HCT116 (cell line): ENCODE measurements around the gene DSTYK. TPM values are rescaled to one million over a fixed set of nuclear protein-coding genes. Genes with fewer than 3 reads are reported as not detected.

ENCODE experiments used
- ATAC-seq: fragments of 200-7000 bp; cut with Tn5 transposase; 2 replicates; pipeline ENCODE4 v1.9.1; 2020; ENCODE audit warnings: mild to moderate bottlenecking, moderate library complexity
- BruUV-seq: library from RNA; stranded (reverse); fragments of 400-500 nt; replicated peaks from 2 replicates; lab custom pipeline; 2021; lab: Mats Ljungman, UMichigan
- CTCF ChIA-PET: fragments of 300-600 bp; sonication (Branson Sonifier 250); formaldehyde crosslinking; loops from one replicate; lab custom pipeline; 2021; ENCODE audit warnings: antibody characterized with exemption; lab: Charles Lee
- POLR2A ChIA-PET: fragments of 300-600, 350-600 bp; sonication (Branson Sonifier 250); formaldehyde crosslinking; loops from one replicate; lab custom pipeline; 2021; ENCODE audit warnings: antibody characterized with exemption; lab: Charles Lee
- RAD21 ChIA-PET, 2 experiments: fragments of 300-600 bp; sonication (Branson Sonifier 250); formaldehyde crosslinking; loops; one replicate each; lab custom pipeline; 2023; ENCODE audit warnings: low total read pairs in 2 of 2; ENCODE audit not compliant: uncharacterized antibody in 2 of 2, unreplicated experiment in 2 of 2, low non-redundant PET in 1 of 2; lab: Charles Lee
- DNase-seq: peaks from one replicate; pipeline ENCODE4 v3.0.0-alpha.2; 2010; ENCODE audit warnings: low read depth, low spot score
- H2AFZ ChIP-seq: fragments of 200-600 bp; shearing (Covaris generic), sonication (generic); 2 replicates; pipeline ENCODE4 v1.6.1; 2017; ENCODE audit warnings: low read depth, mixed run types, mixed read lengths, antibody characterized with exemption, low read length; ENCODE audit not compliant: poor library complexity, severe bottlenecking
- H3K27ac ChIP-seq: 2 replicates; pipeline ENCODE4 v1.5.1; 2012; ENCODE audit warnings: low read depth, low read length
- H3K27me3 ChIP-seq: fragments of 200-600 bp; sonication (generic); 2 replicates; pipeline ENCODE4 v1.6.1; 2016; ENCODE audit warnings: mixed run types, low read length, mixed read lengths; ENCODE audit not compliant: insufficient read depth
- H3K36me3 ChIP-seq, 2 experiments: fragments of 200-500 bp in 1 of 2; fragments of 200-600 bp in 1 of 2; sonication (Bioruptor generic) in 1 of 2; sonication (generic) in 1 of 2; 2 replicates each; pipeline versions ENCODE4 v1.5.1 to v1.6.1; 2014 to 2016; ENCODE audit warnings: low read length in 2 of 2, inconsistent platforms in 1 of 2, mixed read lengths in 1 of 2, mixed run types in 1 of 2; ENCODE audit not compliant: insufficient read depth in 2 of 2, control insufficient read depth in 1 of 2
- H3K4me1 ChIP-seq, 2 experiments: fragments of 200-600 bp in 1 of 2; sonication (generic) in 1 of 2; 2 replicates each; pipeline versions ENCODE4 v1.5.1 to v1.6.1; 2012 to 2017; ENCODE audit warnings: low read length in 2 of 2, inconsistent platforms in 1 of 2, mild to moderate bottlenecking in 1 of 2, mixed read lengths in 1 of 2, mixed run types in 1 of 2, moderate library complexity in 1 of 2; ENCODE audit not compliant: insufficient read depth in 2 of 2, control insufficient read depth in 1 of 2
- H3K4me2 ChIP-seq: fragments of 200-600 bp; sonication (generic); 2 replicates; pipeline ENCODE4 v1.6.1; 2017; ENCODE audit warnings: mixed run types, low read length, mixed read lengths
- H3K4me3 ChIP-seq, 2 experiments: fragments of 200-600 bp in 1 of 2; sonication (generic) in 1 of 2; replicated peaks in 1 of 2; 2 replicates each; pipeline ENCODE4 v1.5.1; 2011 to 2016; ENCODE audit warnings: low read length in 2 of 2, control low read depth in 1 of 2, low read depth in 1 of 2, mild to moderate bottlenecking in 1 of 2, mixed read lengths in 1 of 2, mixed run types in 1 of 2
- H3K79me2 ChIP-seq: fragments of 200-600 bp; sonication (generic); 2 replicates; pipeline ENCODE4 v1.6.1; 2017; ENCODE audit warnings: mild to moderate bottlenecking, mixed run types, low read length, moderate library complexity, mixed read lengths; ENCODE audit not compliant: insufficient read depth
- H3K9ac ChIP-seq: fragments of 200-600 bp; sonication (generic); 2 replicates; pipeline ENCODE4 v1.6.1; 2016; ENCODE audit warnings: low read length, mixed read lengths
- H3K9me2 ChIP-seq: fragments of 200-600 bp; sonication (generic), shearing (Covaris generic); 2 replicates; pipeline ENCODE4 v1.6.1; 2017; ENCODE audit warnings: mixed run types, mild to moderate bottlenecking, moderate library complexity; ENCODE audit not compliant: insufficient read depth
- H3K9me3 ChIP-seq, 2 experiments: fragments of 200-500 bp in 1 of 2; fragments of 200-600 bp in 1 of 2; sonication (Bioruptor generic) in 1 of 2; sonication (generic) in 1 of 2; 2 replicates each; pipeline ENCODE4 v1.6.1; 2014 to 2017; ENCODE audit warnings: low read length in 2 of 2, mixed read lengths in 2 of 2, inconsistent platforms in 1 of 2, low read depth in 1 of 2, mild to moderate bottlenecking in 1 of 2, mixed run types in 1 of 2, moderate library complexity in 1 of 2; ENCODE audit not compliant: control insufficient read depth in 1 of 2, insufficient read depth in 1 of 2
- H4K20me1 ChIP-seq: fragments of 200-600 bp; sonication (generic), shearing (Covaris generic); 2 replicates; pipeline ENCODE4 v1.6.1; 2017; ENCODE audit warnings: mixed run types, mild to moderate bottlenecking, moderate library complexity; ENCODE audit not compliant: insufficient read depth
- CBX3 ChIP-seq: IDR thresholded peaks from 2 replicates; pipeline ENCODE4 v1.6.1; 2012; ENCODE audit warnings: low read depth
- CEBPB ChIP-seq: IDR thresholded peaks from 2 replicates; pipeline ENCODE4 v1.6.1; 2012; ENCODE audit warnings: low read depth
- CTCF ChIP-seq, 3 experiments: fragments of 200-600 bp in 1 of 3; sonication (generic) in 1 of 3; IDR thresholded peaks in 2 of 3; conservative IDR thresholded peaks in 1 of 3; 2 replicates each; pipeline ENCODE4 v1.5.1; 2012 to 2017; ENCODE audit warnings: low read depth in 2 of 3, low read length in 2 of 3, antibody characterized with exemption in 1 of 3, borderline replicate concordance in 1 of 3, control low read depth in 1 of 3, mild to moderate bottlenecking in 1 of 3, mixed read lengths in 1 of 3, mixed run types in 1 of 3, moderate library complexity in 1 of 3; ENCODE audit not compliant: insufficient read depth in 1 of 3
- EGR1 ChIP-seq: IDR thresholded peaks from 2 replicates; pipeline ENCODE4 v1.6.1; 2012; ENCODE audit warnings: low read depth
- FOSL1 ChIP-seq: IDR thresholded peaks from 2 replicates; pipeline ENCODE4 v1.6.1; 2012; ENCODE audit warnings: low read depth
- MAX ChIP-seq: IDR thresholded peaks from 2 replicates; pipeline ENCODE4 v1.6.1; 2012
- POLR2A ChIP-seq: IDR thresholded peaks from 2 replicates; pipeline ENCODE4 v1.7.0; 2011; ENCODE audit warnings: borderline replicate concordance; ENCODE audit not compliant: insufficient read depth, insufficient read length; ENCODE audit errors: extremely low read depth
- POLR2AphosphoS5 ChIP-seq: IDR thresholded peaks from 2 replicates; pipeline ENCODE4 v1.6.1; 2011; ENCODE audit warnings: mild to moderate bottlenecking, low read depth, low read length, moderate library complexity
- RAD21 ChIP-seq: IDR thresholded peaks from 2 replicates; pipeline ENCODE4 v1.6.1; 2012; ENCODE audit warnings: low read depth, mild to moderate bottlenecking
- REST ChIP-seq: IDR thresholded peaks from 2 replicates; pipeline ENCODE4 v1.6.1; 2012; ENCODE audit warnings: low read depth
- SIN3A ChIP-seq: IDR thresholded peaks from 2 replicates; pipeline ENCODE4 v1.6.1; 2012; ENCODE audit warnings: low read depth
- SRF ChIP-seq: IDR thresholded peaks from 2 replicates; pipeline ENCODE4 v1.6.1; 2012; ENCODE audit warnings: low read depth
- TCF7L2 ChIP-seq: IDR thresholded peaks from 2 replicates; pipeline ENCODE4 v1.7.0; 2011; ENCODE audit warnings: borderline replicate concordance, inconsistent platforms; ENCODE audit not compliant: insufficient read depth, insufficient read length; ENCODE audit errors: extremely low read depth
- YY1 ChIP-seq: IDR thresholded peaks from 2 replicates; pipeline ENCODE4 v1.6.1; 2011; ENCODE audit warnings: low read length, low read depth, moderate library complexity, mild to moderate bottlenecking; ENCODE audit not compliant: insufficient replicate concordance; ENCODE audit errors: extremely low read depth
- ZBTB33 ChIP-seq: IDR thresholded peaks from 2 replicates; pipeline ENCODE4 v1.6.1; 2011; ENCODE audit warnings: mild to moderate bottlenecking, low read length, moderate library complexity; ENCODE audit not compliant: insufficient replicate concordance; ENCODE audit errors: extremely low read depth
- ZFX ChIP-seq: fragments of 450-650 bp; IDR thresholded peaks from 2 replicates; pipeline ENCODE4 v1.6.1; 2017
- ZNF274 ChIP-seq: fragments of 200-500 bp; sonication (Bioruptor generic); IDR thresholded peaks from 2 replicates; pipeline ENCODE4 v1.6.1; 2014; ENCODE audit warnings: mild to moderate bottlenecking, low read depth, low read length, inconsistent platforms
- intact Hi-C: fragments of 100-400 bp; cut with micrococcal nuclease; formaldehyde crosslinking; loops from 2 replicates; pipeline ENCODE4 v1.10.0; 2022
- total RNA-seq: library from RNA; stranded (reverse); gene quantifications from one replicate; pipeline ENCODE4 v1.2.1, GENCODE V29; 2021; ENCODE audit not compliant: unreplicated experiment

Gene DSTYK
- total RNA-seq, 1 experiment from 2014 or later = 6.6 TPM

- Histone ChIP-seq H3K4me1 (0 out of 4 replicates have a peak, but pooled peaks cover 0 to 4% of the 10 kb centered on the region in 2 experiments), H3K4me2 (no peak overlapping the region), H3K9me3 (no peaks in the 10 kb centered on the region), H3K27ac (no peak overlapping the region), H3K27me3 (no peaks in the 10 kb centered on the region), H3K9me2 (no peaks in the 10 kb centered on the region), H3K4me3 (no peak overlapping the region), H3K9ac (no peak overlapping the region), H2AFZ (no peak overlapping the region), H3K36me3 (no peaks in the 10 kb centered on the region), H3K79me2 (no peaks in the 10 kb centered on the region), H4K20me1 (no peaks in the 10 kb centered on the region)
- POLR2A ChIA-PET = no interaction called here
- no peak for TF ChIP-seq CBX3
- TF ChIP-seq RAD21 = no peak
- TF ChIP-seq POLR2AphosphoS5 = no peak
- no peak for TF ChIP-seq REST
- no peak for TF ChIP-seq ZNF274
- no peak for TF ChIP-seq POLR2A
- TF ChIP-seq ZFX = no peak
- no peak for TF ChIP-seq CEBPB
- no peak for TF ChIP-seq EGR1
- TF ChIP-seq SRF = no peak
- no peak for TF ChIP-seq MAX
- no peak for TF ChIP-seq SIN3A
- no peak for TF ChIP-seq TCF7L2
- TF ChIP-seq ZBTB33 = no peak
- no peak for TF ChIP-seq FOSL1
- no peak for TF ChIP-seq CTCF (IDR thresholded peaks at IDR 0.05 in 2 of 3, conservative IDR thresholded peaks at IDR 0.05 in 1 of 3; ENCODE audit: borderline replicate concordance in 1 of 3, insufficient read depth in 1 of 3, low read depth in 2 of 3, low read length in 2 of 3)
- TF ChIP-seq YY1 = no peak
- RAD21 ChIA-PET = no interaction called here
- BruUV-seq = no TSS peak
- ATAC-seq (no peak; the same call in 1 of the 2 replicates), DNase-seq (no peak)
- intact Hi-C loops = no loop called here
- CTCF ChIA-PET = no interaction called here
Observed at GRCh38 chr1:205248793-205249601, 37.5 kb upstream of the DSTYK start.
